GM18499 (cell line): ENCODE results near the gene RAB42.

Experiments used
- ATAC-seq: cut with Tn5 transposase; IDR thresholded peaks from one replicate; pipeline ENCODE4 v1.9.1; 2021; ENCODE audit warnings: moderate number of reproducible peaks; ENCODE audit not compliant: insufficient read depth, unreplicated experiment

The RAB42 gene

GRCh38 chr1:28644494-28644893, 52.4 kb downstream of the RAB42 start:
- no peak for ATAC-seq
